Stimulated activated CD4-positive, alpha-beta T cell treated with anti-CD3 and anti-CD28 coated beads, TNF-alpha, amount 100 ng/mL, for 24 hours (primary cell): ENCODE data around the gene CFAP65.

Experiments
- DNase-seq, 3 experiments: peaks; one replicate each; pipeline ENCODE4 v3.0.0-alpha.2; 2020; ENCODE audit warnings: low read depth in 3 of 3

The CFAP65 gene

GRCh38 chr2:218975060-218975777 is 66.1 kb downstream of the CFAP65 start:
- DNase-seq: no peak

GRCh38 chr2:218970894-218971293 is 70.4 kb downstream of the CFAP65 start:
- no peak for DNase-seq

GRCh38 chr2:218964041-218964771 is 77.1 kb downstream of the CFAP65 start:
- DNase-seq: no peak

GRCh38 chr2:218963601-218964000 is 77.7 kb downstream of the CFAP65 start:
- DNase-seq: no peak

GRCh38 chr2:218962859-218963492 is 78.3 kb downstream of the CFAP65 start:
- peak; percentile 19 to 50 (median 28) for DNase-seq

- no peak for DNase-seq
Observed at GRCh38 chr2:218961651-218962570, 79.4 kb downstream of the CFAP65 start.

GRCh38 chr2:218961229-218961628 is 80.1 kb downstream of the CFAP65 start:
- no peak for DNase-seq

- DNase-seq: no peak
Observed at GRCh38 chr2:218960309-218961165, 80.8 kb downstream of the CFAP65 start.

GRCh38 chr2:218959761-218960308 is 81.5 kb downstream of the CFAP65 start:
- no peak for DNase-seq

GRCh38 chr2:218959141-218959731 is 82.1 kb downstream of the CFAP65 start, which contains the start of gene CDK5R2:
Gene CDK5R2, plus strand, starts transcription at chr2:218959666. Its CDS starts 155 bp downstream, at chr2:218959821.
- DNase-seq: peak; percentile 26 to 83 (median 58)

- DNase-seq: no peak
Observed at GRCh38 chr2:218958276-218958675, 83.0 kb downstream of the CFAP65 start.

- no peak for DNase-seq
Observed at GRCh38 chr2:218957671-218958070, 83.6 kb downstream of the CFAP65 start.

GRCh38 chr2:218956039-218956438 is 85.3 kb downstream of the CFAP65 start:
- no peak for DNase-seq

- no peak for DNase-seq
Observed at GRCh38 chr2:218954541-218955300, 86.6 kb downstream of the CFAP65 start.

GRCh38 chr2:218953366-218953954 is 87.9 kb downstream of the CFAP65 start:
- no peak for DNase-seq
